Measurements from ENCODE around the gene PARVB.

DNA sequence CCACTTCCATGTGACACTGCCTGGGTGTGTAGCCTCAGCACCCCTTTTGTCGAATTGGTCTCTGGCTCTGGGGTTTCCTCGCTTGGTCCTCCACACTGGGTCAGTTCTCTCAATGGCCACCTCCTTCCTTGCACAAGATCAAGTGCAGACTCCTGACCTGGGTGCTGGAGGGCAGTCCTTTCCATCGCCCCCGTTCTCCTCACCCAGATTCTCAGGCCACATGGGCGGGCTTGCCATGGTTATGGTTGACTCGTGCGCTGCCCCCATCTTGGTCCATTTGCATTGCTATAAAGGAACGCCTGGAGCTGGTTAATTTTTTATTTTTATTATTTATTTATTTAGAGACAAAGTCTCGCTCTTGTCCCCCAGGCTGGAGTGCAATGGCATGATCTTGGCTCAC, 5.5 kb upstream of the PARVB start:
- TF ChIP-seq, protein P1, sequence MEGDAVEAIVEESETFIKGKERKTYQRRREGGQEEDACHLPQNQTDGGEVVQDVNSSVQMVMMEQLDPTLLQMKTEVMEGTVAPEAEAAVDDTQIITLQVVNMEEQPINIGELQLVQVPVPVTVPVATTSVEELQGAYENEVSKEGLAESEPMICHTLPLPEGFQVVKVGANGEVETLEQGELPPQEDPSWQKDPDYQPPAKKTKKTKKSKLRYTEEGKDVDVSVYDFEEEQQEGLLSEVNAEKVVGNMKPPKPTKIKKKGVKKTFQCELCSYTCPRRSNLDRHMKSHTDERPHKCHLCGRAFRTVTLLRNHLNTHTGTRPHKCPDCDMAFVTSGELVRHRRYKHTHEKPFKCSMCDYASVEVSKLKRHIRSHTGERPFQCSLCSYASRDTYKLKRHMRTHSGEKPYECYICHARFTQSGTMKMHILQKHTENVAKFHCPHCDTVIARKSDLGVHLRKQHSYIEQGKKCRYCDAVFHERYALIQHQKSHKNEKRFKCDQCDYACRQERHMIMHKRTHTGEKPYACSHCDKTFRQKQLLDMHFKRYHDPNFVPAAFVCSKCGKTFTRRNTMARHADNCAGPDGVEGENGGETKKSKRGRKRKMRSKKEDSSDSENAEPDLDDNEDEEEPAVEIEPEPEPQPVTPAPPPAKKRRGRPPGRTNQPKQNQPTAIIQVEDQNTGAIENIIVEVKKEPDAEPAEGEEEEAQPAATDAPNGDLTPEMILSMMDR (optimal IDR thresholded peaks at IDR 0.05 in 1 of 3, IDR thresholded peaks at IDR 0.05 in 1 of 3, conservative IDR thresholded peaks at IDR 0.05 in 1 of 3; ENCODE audit: extremely low read depth in 1 of 3, insufficient read depth in 2 of 3, low read length in 3 of 3): no peak
- no peak for TF ChIP-seq EZH2 (IDR thresholded peaks at IDR 0.05; ENCODE audit: low read length)
